ENCODE results near the gene QTRT2. TPM values are rescaled to one million over a fixed set of nuclear protein-coding genes. Genes with fewer than 3 reads are reported as not detected.
A peak's percentile ranks its signal among the peaks of the same experiment; 100 is the strongest.

The QTRT2 gene
- total RNA-seq, 1 donor from 2014 or later: 12.5 TPM

DNA sequence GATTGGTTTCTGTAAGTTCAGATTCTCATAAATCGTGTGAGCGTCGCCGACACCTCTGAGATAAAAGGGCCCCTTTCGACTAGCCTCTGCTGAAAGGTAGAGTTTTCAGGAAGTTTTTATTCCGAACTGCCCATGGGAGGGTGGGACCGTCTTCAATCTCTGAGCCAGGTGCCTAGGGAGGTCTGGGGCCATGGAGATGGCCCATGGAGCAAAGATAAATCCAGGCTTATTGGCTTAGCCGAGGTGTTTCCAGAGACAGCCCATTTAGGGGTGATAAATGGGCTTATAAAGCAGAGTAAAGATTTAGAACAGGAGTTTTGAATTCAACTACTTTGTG is 442 bp downstream of the QTRT2 start:
- no peaks in the 10 kb centered on the region for H3K27me3 Mint-ChIP-seq (ENCODE audit: low read depth)
- DNase-seq (ENCODE audit: low spot score): no peak
- TF ChIP-seq CTCF (IDR thresholded peaks at IDR 0.05): no peak
- no peaks in the 10 kb centered on the region for H3K9me3 Mint-ChIP-seq (ENCODE audit: low read depth)
- H3K4me1 Mint-ChIP-seq (ENCODE audit: low read depth): peaks cover 25% of the 10 kb centered on the region
- H3K27ac Mint-ChIP-seq (ENCODE audit: unreplicated experiment): peak overlapping the region; percentile 97
- peak overlapping the region; percentile 91 for H3K4me3 Mint-ChIP-seq (ENCODE audit: unreplicated experiment)
- no peaks in the 10 kb centered on the region for H3K36me3 Mint-ChIP-seq (ENCODE audit: low read depth)

GRCh38 chr3:114058646-114059045 is 2.1 kb downstream of the QTRT2 start:
- Mint-ChIP-seq H3K4me1 (ENCODE audit: low read depth) (peaks cover 25% of the 10 kb centered on the region), H3K4me3 (ENCODE audit: unreplicated experiment) (no peak overlapping the region), H3K27me3 (ENCODE audit: low read depth) (no peaks in the 10 kb centered on the region), H3K36me3 (ENCODE audit: low read depth) (no peaks in the 10 kb centered on the region), H3K27ac (ENCODE audit: unreplicated experiment) (no peak overlapping the region), H3K9me3 (ENCODE audit: low read depth) (no peaks in the 10 kb centered on the region)
- DNase-seq (ENCODE audit: low spot score): no peak
- TF ChIP-seq CTCF (IDR thresholded peaks at IDR 0.05): no peak

DNA sequence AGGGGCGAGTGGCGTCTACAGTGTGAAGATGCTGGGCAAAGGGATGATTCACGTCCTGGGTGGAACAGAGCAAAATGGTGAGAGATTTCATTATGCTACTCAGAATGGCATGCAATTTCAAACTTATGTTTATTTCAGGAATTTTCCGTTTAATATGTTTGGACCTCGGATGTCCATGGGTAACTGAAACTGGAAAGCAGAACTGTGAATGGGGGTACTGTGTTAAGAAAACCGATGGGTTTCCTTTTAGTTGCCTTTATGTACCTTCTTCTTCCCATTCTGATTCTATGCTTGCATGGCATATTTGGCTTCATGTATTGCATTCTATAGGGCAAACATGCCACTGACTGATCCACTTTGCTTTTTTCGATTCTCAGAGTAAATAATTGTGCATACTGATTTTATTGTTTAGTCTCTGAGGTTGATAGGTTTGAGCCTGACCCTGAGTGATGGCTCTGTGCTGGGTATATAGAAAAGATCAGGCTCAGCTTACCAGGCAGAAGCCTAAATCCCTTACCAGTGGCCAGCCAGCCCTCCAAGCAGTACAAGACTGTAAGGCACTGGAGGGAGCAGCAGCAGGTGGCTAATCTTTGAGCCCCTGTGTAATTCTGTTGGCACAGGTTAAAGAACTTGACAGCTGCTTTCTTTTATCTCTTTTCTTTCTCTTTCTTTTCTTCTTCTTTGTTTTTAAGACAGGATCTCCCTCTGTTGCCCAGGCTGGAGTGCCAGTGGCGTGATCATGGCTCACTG is 4.5 kb downstream of the QTRT2 start:
- TF ChIP-seq CTCF (IDR thresholded peaks at IDR 0.05): no peak
- Mint-ChIP-seq H3K4me3 (ENCODE audit: unreplicated experiment) (no peak overlapping the region), H3K4me1 (ENCODE audit: low read depth) (peaks cover 36% of the 10 kb centered on the region), H3K36me3 (ENCODE audit: low read depth) (peaks cover 3% of the 10 kb centered on the region), H3K27ac (ENCODE audit: unreplicated experiment) (no peak overlapping the region), H3K27me3 (ENCODE audit: low read depth) (no peaks in the 10 kb centered on the region), H3K9me3 (ENCODE audit: low read depth) (no peaks in the 10 kb centered on the region)
- DNase-seq (ENCODE audit: low spot score): no peak

DNA sequence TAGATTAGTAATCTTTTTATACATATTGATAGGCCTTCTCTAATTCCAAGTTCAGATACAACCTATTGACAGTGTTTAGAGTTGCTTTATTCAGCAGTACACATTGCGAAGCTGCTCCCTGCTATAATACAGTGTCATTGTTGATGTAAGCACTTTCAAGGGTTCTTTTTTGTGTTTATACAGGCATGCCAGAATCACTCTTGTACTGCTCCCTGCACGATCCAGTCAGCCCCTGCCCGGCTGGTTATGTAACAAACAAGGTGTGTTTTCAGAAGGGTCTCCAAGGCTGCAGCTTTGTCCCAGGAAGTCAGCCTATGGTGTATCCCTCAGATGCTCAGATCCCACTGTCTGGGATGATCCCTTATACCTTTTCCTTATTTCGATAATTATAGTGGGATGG is 11.3 kb downstream of the QTRT2 start:
- no peak overlapping the region for H3K27ac Mint-ChIP-seq (ENCODE audit: unreplicated experiment)
- no peaks in the 10 kb centered on the region for H3K9me3 Mint-ChIP-seq (ENCODE audit: low read depth)
- peaks cover 18% of the 10 kb centered on the region for H3K36me3 Mint-ChIP-seq (ENCODE audit: low read depth)
- H3K4me1 Mint-ChIP-seq (ENCODE audit: low read depth): peaks cover 24% of the 10 kb centered on the region
- TF ChIP-seq CTCF (IDR thresholded peaks at IDR 0.05): no peak
- H3K4me3 Mint-ChIP-seq (ENCODE audit: unreplicated experiment): no peak overlapping the region
- H3K27me3 Mint-ChIP-seq (ENCODE audit: low read depth): no peaks in the 10 kb centered on the region
- DNase-seq (ENCODE audit: low spot score): no peak

DNA sequence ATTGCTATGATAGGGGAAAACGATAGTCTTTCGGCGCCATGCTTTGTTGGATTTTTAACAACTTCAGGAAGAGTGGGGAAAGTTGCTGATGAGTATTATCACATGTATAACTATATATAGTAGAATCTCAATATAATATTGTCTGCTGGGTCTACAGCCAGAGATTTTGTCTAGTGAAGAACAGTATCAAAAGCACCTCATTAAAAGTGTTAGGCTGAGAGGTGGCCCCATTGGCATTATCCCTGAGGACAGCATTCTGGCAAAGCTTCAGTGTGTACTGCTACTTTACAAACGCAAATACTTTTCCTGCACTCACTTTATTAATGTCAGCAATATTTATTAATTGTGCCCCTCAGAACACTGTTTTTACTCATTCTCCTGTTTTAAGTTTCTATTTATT is 11.8 kb downstream of the QTRT2 start:
- H3K36me3 Mint-ChIP-seq (ENCODE audit: low read depth): peaks cover 20% of the 10 kb centered on the region

More for the DNA sequence above, 11.8 kb downstream of the QTRT2 start:
- H3K4me1 Mint-ChIP-seq (ENCODE audit: low read depth): peaks cover 24% of the 10 kb centered on the region
- no peaks in the 10 kb centered on the region for H3K27me3 Mint-ChIP-seq (ENCODE audit: low read depth)
- no peak for TF ChIP-seq CTCF (IDR thresholded peaks at IDR 0.05)
- H3K27ac Mint-ChIP-seq (ENCODE audit: unreplicated experiment): no peak overlapping the region
- H3K9me3 Mint-ChIP-seq (ENCODE audit: low read depth): no peaks in the 10 kb centered on the region
- no peak for DNase-seq (ENCODE audit: low spot score)
- H3K4me3 Mint-ChIP-seq (ENCODE audit: unreplicated experiment): no peak overlapping the region

Measured in chondrocyte (in vitro differentiated cells).